Measurements from ENCODE around the gene S100A3. TPM values are rescaled to one million over a fixed set of nuclear protein-coding genes. Genes with fewer than 3 reads are reported as not detected.

S100A3 gene
- total and polyA plus RNA-seq, 4 donors, result not detected

DNA sequence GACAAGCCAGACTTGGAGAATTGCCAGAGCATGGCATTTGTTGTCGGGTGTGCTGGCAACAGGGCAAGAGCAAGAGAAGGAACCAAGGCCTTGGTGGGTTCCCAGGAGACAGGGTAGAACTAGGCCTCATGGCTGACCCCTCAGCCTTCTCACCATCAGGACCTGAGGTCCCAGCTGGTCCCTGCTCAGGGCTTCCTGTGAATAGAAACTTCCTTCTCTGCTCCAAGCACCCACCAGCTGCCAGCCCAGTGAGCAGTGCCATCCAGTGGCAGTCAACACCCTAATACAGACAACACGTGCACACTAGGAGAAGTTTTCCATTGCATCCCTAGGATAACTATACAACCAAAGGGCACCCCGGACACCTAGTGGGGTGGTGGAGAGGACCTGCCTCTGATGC, 36.0 kb downstream of the S100A3 start:
- Histone ChIP-seq H3K27me3 (ENCODE audit: control insufficient read depth in 4 of 4, insufficient read depth in 4 of 4, low read length in 3 of 4) (no peaks in the 10 kb centered on the region), H3K4me3 (ENCODE audit: low read depth in 1 of 3, low read length in 3 of 3) (no peak overlapping the region), H3K9me3 (ENCODE audit: control insufficient read depth in 4 of 4, low read length in 3 of 4) (no peaks in the 10 kb centered on the region), H3K9ac (ENCODE audit: low read depth in 1 of 2, low read length in 2 of 2) (no peak overlapping the region), H3K4me1 (ENCODE audit: control insufficient read depth in 4 of 4, insufficient read depth in 4 of 4, low read length in 3 of 4) (peaks cover 0 to 2% (median 0%) of the 10 kb centered on the region in 4 donors), H3K27ac (ENCODE audit: low read depth in 1 of 2, low read length in 2 of 2) (no peak overlapping the region), H3K36me3 (ENCODE audit: control insufficient read depth in 4 of 4, insufficient read depth in 3 of 4, low read depth in 1 of 4, low read length in 3 of 4) (no peaks in the 10 kb centered on the region)
- DNase-seq (ENCODE audit: low spot score), result no peak
- TF ChIP-seq, protein P1, sequence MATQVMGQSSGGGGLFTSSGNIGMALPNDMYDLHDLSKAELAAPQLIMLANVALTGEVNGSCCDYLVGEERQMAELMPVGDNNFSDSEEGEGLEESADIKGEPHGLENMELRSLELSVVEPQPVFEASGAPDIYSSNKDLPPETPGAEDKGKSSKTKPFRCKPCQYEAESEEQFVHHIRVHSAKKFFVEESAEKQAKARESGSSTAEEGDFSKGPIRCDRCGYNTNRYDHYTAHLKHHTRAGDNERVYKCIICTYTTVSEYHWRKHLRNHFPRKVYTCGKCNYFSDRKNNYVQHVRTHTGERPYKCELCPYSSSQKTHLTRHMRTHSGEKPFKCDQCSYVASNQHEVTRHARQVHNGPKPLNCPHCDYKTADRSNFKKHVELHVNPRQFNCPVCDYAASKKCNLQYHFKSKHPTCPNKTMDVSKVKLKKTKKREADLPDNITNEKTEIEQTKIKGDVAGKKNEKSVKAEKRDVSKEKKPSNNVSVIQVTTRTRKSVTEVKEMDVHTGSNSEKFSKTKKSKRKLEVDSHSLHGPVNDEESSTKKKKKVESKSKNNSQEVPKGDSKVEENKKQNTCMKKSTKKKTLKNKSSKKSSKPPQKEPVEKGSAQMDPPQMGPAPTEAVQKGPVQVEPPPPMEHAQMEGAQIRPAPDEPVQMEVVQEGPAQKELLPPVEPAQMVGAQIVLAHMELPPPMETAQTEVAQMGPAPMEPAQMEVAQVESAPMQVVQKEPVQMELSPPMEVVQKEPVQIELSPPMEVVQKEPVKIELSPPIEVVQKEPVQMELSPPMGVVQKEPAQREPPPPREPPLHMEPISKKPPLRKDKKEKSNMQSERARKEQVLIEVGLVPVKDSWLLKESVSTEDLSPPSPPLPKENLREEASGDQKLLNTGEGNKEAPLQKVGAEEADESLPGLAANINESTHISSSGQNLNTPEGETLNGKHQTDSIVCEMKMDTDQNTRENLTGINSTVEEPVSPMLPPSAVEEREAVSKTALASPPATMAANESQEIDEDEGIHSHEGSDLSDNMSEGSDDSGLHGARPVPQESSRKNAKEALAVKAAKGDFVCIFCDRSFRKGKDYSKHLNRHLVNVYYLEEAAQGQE (IDR thresholded peaks at IDR 0.05), result no peak
- TF ChIP-seq EGR1 (IDR thresholded peaks at IDR 0.05; ENCODE audit: low read depth in 2 of 2) (no peak), RAD21 (IDR thresholded peaks at IDR 0.05) (no peak), NR2F2 (IDR thresholded peaks at IDR 0.05) (no peak), HNF4G (IDR thresholded peaks at IDR 0.05) (no peak), HNF4A (conservative IDR thresholded peaks at IDR 0.05) (no peak), JUND (IDR thresholded peaks at IDR 0.05) (no peak), RXRA (IDR thresholded peaks at IDR 0.05) (no peak), YY1 (IDR thresholded peaks at IDR 0.05) (no peak), TAF1 (conservative IDR thresholded peaks at IDR 0.05) (no peak), FOXA2 (IDR thresholded peaks at IDR 0.05) (no peak), GABPA (IDR thresholded peaks at IDR 0.05 in 1 of 2, conservative IDR thresholded peaks at IDR 0.05 in 1 of 2) (no peak)
- TF ChIP-seq, protein P2, sequence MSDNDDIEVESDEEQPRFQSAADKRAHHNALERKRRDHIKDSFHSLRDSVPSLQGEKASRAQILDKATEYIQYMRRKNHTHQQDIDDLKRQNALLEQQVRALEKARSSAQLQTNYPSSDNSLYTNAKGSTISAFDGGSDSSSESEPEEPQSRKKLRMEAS (IDR thresholded peaks at IDR 0.05), result no peak
- TF ChIP-seq, protein P3, sequence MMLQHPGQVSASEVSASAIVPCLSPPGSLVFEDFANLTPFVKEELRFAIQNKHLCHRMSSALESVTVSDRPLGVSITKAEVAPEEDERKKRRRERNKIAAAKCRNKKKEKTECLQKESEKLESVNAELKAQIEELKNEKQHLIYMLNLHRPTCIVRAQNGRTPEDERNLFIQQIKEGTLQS (IDR thresholded peaks at IDR 0.05), result no peak
- TF ChIP-seq, protein P4, sequence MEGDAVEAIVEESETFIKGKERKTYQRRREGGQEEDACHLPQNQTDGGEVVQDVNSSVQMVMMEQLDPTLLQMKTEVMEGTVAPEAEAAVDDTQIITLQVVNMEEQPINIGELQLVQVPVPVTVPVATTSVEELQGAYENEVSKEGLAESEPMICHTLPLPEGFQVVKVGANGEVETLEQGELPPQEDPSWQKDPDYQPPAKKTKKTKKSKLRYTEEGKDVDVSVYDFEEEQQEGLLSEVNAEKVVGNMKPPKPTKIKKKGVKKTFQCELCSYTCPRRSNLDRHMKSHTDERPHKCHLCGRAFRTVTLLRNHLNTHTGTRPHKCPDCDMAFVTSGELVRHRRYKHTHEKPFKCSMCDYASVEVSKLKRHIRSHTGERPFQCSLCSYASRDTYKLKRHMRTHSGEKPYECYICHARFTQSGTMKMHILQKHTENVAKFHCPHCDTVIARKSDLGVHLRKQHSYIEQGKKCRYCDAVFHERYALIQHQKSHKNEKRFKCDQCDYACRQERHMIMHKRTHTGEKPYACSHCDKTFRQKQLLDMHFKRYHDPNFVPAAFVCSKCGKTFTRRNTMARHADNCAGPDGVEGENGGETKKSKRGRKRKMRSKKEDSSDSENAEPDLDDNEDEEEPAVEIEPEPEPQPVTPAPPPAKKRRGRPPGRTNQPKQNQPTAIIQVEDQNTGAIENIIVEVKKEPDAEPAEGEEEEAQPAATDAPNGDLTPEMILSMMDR (IDR thresholded peaks at IDR 0.05; ENCODE audit: low read depth, low read length, missing input control), result no peak
- WGBS, result 82% methylated on average over 3 of the region's 3 CpGs

DNA sequence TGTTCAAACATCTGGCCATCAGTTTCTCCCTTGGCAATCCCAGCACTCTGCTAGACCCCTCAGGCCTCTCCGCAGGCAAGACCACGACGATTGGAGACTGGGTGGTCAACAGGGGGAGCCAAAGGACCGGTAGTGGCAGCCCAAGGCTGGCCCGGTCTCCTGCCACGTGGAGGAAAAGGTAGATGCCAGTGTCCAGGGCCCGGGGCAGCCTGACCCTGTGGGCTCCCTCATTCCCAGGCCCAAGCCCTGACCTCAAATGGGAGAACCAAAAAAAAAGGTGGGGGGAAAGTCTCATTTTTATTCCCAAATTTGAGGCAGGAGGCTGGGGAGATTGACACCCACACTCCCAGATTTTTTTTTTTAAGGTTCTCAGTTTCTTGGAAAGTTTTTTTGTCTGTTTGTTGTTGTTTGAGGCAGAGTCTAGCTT, 38.1 kb downstream of the S100A3 start:
- peaks cover 0 to 5% (median 2%) of the 10 kb centered on the region in 4 donors for H3K4me1 ChIP-seq (ENCODE audit: control insufficient read depth in 4 of 4, insufficient read depth in 4 of 4, low read length in 3 of 4)
- no peak overlapping the region for H3K27ac ChIP-seq (ENCODE audit: low read depth in 1 of 2, low read length in 2 of 2)
- no peaks in the 10 kb centered on the region for H3K36me3 ChIP-seq (ENCODE audit: control insufficient read depth in 4 of 4, insufficient read depth in 3 of 4, low read depth in 1 of 4, low read length in 3 of 4)
- no peak overlapping the region for H3K4me3 ChIP-seq (ENCODE audit: low read depth in 1 of 3, low read length in 3 of 3)
- no peak for TF ChIP-seq EGR1 (IDR thresholded peaks at IDR 0.05; ENCODE audit: low read depth in 2 of 2)
- TF ChIP-seq, protein P4 (IDR thresholded peaks at IDR 0.05; ENCODE audit: low read depth, low read length, missing input control), result peak; percentile 77
- TF ChIP-seq RAD21 (IDR thresholded peaks at IDR 0.05), result peak; percentile 91 to 92
- TF ChIP-seq, protein P2 (IDR thresholded peaks at IDR 0.05), result peak; percentile 18
- H3K9ac ChIP-seq (ENCODE audit: low read depth in 1 of 2, low read length in 2 of 2), result no peak overlapping the region
- H3K9me3 ChIP-seq (ENCODE audit: control insufficient read depth in 4 of 4, low read length in 3 of 4), result no peaks in the 10 kb centered on the region
- no peaks in the 10 kb centered on the region for H3K27me3 ChIP-seq (ENCODE audit: control insufficient read depth in 4 of 4, insufficient read depth in 4 of 4, low read length in 3 of 4)
- peak; percentile 83 for DNase-seq (ENCODE audit: low spot score)
- under 1% methylated on average over 7 of the region's 7 CpGs for WGBS
